ENCODE measurements around the gene UPF2. TPM values are rescaled to one million over a fixed set of nuclear protein-coding genes. Genes with fewer than 3 reads are reported as not detected.
A peak's percentile ranks its signal among the peaks of the same experiment; 100 is the strongest.
"Not testable (repeated sequence)": the region's sequence is repeated elsewhere in the genome, so short reads cannot be mapped to it uniquely, and the experiment has no call there.

Gene UPF2
- total RNA-seq, 1 donor from 2014 or later: 29.4 TPM

DNA sequence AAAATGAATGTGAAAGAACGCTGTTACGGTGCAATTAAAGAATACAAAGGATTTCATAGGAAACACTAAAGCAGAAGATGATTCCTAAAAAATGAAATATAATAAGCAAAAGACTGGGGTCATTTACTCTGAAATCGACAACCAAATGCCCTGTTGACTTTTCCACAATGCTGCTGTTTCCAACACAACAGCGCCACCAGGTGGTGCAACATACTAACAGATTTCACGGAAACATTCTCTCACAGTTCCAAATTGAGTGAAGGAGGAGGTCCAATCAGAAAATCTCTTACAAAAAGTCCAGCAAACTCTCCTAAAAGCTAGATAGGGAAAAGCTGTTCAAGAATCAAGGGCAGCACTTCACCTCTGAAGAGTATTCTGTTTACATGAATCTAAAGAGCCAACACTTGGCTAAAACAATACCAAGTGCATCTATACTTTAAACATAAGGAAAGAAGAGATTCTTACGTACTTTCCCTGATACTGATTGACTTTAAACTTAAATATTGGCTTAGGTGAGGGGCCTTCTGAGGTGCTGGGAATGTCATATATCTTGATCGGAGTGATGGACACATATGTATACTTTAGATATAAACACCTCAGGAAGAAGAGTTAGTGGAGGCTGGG lies 55.9 kb downstream of the UPF2 start:
- peak; percentile 90 for DNase-seq (ENCODE audit: low spot score)
- peak; percentile 62 for ATAC-seq
- intact Hi-C loops (cut with DNase I): loop anchor here (10.0 kb wide), 1 partner anchor 202 kb away; no protein-coding TSS in a partner anchor

DNA sequence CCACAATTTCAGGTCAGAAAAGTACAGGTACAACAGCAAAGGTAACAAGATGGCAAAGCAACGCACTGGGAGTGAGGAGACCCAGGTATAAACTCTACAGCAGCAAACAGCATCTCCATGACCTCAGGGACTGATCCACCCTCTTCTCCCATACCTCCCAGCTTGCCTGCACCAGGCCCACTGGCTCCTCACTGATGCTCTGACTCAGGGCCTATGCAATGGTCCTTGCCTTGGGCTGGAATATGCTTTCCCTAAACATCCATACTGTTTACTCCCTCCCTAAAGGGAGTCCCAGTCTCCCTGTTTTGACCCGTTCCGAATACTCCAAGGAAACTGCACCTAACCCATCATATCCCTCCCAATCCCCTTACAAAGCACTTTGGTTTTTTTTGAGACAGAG lies 60.4 kb downstream of the UPF2 start:
- intact Hi-C loops (cut with DNase I): loop anchor here (10.0 kb wide), 1 partner anchor 197 kb away; no protein-coding TSS in a partner anchor
- DNase-seq (ENCODE audit: low spot score) (no peak), ATAC-seq (no peak)

DNA sequence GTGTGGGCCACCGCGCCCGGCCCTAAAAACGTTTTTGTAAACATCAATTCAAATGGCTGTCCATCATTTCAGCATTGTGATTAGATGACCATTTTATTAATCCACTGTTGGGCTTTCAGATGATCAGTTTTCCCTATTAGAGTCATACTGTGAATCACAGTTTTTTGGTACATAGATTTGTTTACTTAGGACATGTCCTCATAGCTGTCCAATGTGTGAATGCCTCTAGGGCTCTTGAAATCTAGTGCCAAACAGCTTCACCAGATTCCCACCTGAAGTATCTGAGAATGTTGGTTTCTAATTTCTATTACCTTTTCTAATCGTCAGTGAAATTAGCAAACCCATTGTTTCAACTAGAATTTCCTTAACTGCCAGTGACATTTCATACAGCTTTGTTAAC lies 66.8 kb downstream of the UPF2 start:
- DNase-seq (ENCODE audit: low spot score): no peak
- intact Hi-C loops (cut with DNase I): no loop called here
- ATAC-seq: no peak

DNA sequence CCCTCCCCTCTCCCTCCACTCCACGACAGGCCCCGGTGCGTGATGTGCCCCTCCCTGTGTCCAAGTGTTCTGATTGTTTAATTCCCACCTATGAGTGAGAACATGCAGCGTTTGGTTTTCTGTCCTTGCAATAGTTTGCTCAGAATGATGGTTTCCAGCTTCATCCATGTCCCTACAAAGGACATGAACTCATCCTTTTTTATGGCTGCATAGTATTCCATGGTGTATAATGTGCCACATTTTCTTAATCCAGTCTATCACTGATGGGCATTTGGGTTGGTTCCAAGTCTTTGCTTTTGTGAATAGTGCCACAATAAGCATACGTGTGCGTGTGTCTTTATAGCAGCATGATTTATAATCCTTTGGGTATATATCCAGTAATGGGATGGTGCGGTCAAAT lies 70.1 kb downstream of the UPF2 start:
- ATAC-seq; DNase-seq (ENCODE audit: low spot score); intact Hi-C loops (cut with DNase I): not testable (repeated sequence)

DNA sequence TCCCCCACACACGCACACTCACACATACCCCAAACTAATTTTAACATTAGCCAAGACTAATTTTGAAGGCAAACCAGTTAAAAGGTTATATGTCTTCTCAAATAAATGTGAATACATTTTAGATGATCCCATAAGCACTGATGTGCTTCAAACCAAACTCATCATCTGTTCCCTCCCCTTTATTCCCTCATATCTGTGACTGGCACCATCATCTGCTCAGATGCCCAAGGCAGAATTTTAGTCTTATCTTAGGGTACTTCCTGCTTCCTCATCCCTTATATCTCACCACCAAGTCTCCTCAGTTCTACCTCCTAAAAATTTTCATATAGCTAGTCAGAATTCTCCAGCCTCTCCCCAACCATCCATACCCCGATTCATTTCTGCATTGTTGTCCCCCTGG lies 80.4 kb downstream of the UPF2 start:
- DNase-seq (ENCODE audit: low spot score) (no peak), ATAC-seq (no peak)
- intact Hi-C loops (cut with DNase I): no loop called here

DNA sequence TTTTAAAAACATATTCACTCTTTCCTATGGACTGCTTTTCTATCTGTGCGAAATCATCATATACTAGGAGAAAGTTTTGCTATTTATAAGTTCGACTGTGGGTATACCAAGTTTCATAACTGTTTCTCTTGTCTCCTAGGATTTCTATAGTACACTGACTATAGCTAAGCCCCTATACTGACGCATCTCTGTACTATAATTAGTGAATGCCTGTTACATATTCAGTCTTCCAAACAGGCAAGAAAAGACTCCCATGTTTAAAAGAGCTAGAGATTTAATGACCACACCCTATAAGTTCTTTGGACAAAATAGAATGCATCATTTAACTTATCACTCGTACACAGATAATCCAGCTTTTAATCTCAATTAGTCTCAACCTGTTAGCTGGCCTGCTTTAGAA lies 80.8 kb downstream of the UPF2 start:
- intact Hi-C loops (cut with DNase I): no loop called here
- DNase-seq (ENCODE audit: low spot score): no peak

DNA sequence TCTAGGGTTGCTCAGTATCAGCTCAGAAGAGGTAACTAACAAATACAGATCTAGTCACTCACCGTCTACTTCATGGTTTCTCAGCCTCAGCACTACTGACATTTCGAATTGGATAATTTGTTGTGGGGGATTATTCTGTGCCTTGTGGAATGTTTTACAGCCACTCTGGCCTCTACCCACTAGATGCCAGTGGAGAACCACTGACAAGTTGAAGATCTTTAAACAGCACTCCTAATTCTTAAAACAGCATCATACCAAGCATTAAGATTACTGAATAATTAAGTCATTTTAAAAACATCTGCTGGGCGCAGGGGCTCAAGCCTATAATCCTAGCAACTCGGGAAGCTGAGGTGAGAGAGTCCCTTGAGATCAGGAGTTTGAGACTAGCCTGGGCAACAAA lies 82.6 kb downstream of the UPF2 start:
- DNase-seq (ENCODE audit: low spot score) (no peak), ATAC-seq (no peak)
- intact Hi-C loops (cut with DNase I): no loop called here

More for the DNA sequence above, 80.8 kb downstream of the UPF2 start:
- no peak for ATAC-seq

DNA sequence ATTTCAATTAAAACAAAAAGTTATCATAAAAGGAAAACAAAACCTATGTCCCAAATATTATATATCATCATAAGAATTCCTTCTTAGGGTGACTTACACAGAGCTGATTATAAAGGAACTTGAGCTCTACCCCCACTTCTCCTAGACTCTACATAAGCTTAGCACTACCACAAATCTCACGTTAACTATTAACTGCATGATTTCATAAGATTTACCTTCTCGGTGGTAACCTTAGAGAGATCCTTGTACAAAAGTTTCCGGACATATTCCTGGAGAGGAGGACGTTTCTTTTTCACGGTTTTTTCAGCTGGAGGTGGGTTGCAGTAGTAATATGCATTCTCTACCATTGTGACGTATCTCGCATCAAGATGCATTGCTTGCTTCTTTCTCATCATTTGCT lies 83.7 kb downstream of the UPF2 start:
- ATAC-seq: no peak
- DNase-seq (ENCODE audit: low spot score): no peak
- intact Hi-C loops (cut with DNase I): no loop called here

DNA sequence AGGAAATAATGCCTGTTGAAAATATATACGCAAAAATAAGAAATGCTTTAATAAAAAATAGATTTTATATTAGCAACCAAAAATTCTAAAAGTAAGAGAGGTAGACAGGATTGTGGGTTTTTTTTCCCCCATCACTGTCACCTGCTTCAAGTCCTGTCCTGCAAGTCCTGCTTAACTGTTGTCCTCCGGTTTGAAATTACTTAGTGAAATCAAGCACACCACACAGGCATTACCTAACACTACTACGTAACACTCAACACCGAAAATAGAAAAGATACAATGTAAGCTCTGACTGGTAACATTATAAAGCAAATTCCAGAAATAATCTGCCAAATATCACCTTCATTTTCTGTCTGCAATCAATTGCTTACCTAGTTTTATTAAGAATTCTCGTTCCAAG lies 90.9 kb downstream of the UPF2 start:
- no peak for DNase-seq (ENCODE audit: low spot score)

DNA sequence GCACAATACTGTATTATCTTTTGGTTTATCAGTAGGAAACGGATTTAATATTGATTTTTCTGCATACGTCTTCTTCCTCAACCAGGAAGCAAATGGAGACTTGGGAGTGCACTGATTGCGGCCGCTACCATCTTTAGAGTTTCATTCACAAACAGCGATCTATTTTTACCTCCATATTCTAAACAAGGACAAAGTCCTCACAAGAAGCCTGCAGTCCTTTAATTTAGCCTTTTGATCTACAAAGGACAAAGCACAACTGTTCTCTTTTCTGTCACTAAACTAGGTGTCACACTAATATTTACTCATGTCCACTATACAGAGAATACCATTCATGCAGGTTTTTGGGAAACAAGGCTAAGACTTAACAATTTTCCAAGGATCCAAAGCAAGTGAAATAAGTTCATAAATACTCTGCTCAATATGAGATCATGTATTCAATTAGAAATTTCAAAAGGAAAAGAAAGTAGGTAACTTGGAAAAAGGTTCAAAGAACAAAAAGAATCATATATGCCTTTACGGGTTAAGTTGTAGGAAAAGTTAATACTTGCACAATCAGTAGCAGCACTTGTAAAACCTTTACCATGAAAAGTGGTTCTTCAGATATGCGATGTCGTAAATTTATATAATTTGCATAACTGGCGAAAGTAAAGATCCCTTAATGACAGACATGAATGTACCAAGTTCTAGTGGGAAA lies 92.1 kb downstream of the UPF2 start:
- DNase-seq (ENCODE audit: low spot score) (no peak), ATAC-seq (no peak)
- intact Hi-C loops (cut with DNase I): no loop called here

More for the DNA sequence above, 90.9 kb downstream of the UPF2 start:
- intact Hi-C loops (cut with DNase I): no loop called here
- no peak for ATAC-seq

DNA sequence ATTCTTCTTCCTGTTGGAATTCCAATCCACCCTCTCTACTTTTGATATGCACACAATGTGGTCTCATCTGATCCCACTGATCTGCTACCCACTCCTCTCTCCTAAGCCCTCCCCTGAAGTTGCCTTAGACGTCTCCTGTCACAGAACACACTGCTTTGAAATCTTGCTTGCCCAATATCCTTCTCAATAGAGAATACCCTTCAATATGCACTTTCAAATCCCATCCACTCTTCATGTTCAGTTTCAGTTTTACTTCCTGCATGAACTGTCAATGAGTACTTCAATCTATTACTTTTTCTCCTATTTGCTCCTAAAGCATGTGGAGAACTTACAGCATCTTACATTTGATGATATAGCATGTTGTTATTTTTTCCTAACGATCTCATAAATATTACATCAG lies 93.5 kb downstream of the UPF2 start:
- ATAC-seq (no peak), DNase-seq (ENCODE audit: low spot score) (no peak)
- intact Hi-C loops (cut with DNase I): no loop called here

DNA sequence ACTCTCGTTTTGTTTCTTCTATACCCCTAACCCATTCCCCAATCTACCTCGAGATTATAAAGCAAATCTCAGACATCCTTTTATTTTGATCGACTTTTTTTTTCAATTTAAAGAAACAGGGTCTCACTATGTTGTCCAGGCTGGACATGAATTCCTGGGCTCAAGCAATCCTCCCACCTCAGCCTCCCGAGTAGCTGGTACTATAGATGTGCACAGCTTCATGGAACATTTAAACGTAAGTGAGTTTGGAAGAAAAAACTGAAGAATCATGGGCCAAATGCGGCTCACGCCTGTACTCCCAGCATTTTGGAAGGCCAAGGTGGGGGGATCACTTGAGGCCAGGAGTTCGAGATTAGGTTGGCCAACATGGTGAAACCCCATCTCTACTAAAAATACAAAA lies 96.0 kb downstream of the UPF2 start:
- ATAC-seq (no peak), DNase-seq (ENCODE audit: low spot score) (no peak)
- intact Hi-C loops (cut with DNase I): no loop called here

DNA sequence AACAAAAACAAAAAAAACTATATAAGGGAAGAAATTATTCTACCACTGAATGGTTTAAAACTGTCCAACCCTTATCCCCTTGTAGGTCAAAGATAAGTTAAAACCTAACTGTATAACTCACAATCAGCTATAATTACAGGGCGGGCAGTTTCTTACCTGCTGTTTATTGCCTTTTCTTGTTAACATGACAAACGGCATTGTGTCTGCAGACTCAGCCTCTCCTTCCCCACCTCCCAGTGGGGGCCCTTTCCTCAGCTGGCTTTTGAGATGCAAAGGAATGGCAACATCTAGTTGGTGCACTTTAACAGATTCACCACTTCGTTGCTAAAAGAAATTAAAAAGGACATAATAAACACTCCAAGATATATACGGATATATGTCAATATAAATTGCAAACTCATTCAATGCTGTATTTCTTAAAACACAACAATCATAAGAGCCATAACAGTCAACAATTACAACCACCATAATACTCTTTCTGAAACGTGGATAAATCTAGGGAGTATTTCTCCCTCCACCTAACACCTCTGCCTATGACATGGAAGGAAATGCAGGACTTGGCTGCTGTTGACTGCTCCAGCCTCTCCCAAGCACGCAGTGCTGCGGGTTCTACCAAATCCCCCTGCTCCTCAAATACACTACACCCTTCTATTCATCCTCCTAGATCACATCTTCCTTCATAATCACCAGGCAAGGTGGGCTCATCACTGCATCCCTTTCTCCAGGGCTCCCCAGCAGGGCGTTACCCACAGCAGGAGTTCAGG lies 106.0 kb downstream of the UPF2 start:
- intact Hi-C loops (cut with DNase I): no loop called here
- ATAC-seq (no peak), DNase-seq (ENCODE audit: low spot score) (no peak)

DNA sequence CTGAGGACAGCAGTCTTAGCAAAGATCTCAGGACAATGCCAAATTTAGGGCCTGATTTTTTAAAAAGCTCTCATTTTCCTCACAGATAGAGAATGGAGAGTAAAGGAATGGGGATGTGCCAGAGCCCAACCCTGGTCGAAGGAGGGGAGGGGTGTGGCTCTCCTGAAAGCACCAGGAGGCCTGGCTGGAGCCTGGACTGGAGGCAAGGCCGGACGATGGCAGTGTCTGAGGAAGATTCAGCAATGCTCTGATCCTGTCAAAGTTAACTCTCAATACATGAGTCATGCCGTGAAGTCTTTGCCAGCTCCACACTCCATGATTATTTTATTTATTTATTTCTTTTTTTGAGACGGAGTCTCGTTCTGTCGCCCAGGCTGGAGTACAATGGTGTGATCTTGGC lies 108.3 kb downstream of the UPF2 start:
- intact Hi-C loops (cut with DNase I): no loop called here
- peak; percentile 74 for ATAC-seq

DNA sequence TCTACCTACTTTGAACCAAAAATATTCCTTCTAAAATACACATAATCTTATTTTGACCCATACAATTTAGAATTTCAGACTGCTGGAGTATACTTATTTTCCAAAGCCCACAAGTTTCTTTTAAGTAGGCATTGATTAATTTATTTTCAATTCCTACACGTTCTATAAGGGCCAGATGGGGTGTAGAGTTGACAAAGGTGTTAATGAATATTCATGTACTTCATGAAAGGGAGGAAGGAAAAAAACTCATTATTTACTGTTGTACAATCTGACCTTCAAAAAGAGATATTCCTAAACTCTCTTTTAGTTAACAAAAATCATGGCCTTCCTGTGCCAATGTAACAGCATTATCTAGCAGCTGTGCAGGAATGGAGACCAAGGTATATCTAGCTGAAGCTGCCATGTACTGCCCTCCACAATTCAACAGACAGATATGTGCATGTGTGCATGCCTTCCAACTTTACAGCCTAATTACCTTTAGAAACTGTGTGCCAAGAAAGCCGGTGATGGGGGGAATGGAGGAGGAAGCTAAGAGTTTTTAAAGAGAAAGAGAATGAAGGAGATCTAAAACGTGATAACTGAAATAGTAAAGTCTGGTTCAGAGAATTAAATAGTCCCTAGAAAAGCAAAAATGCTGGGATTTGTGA lies 108.9 kb downstream of the UPF2 start:
- intact Hi-C loops (cut with DNase I): no loop called here
- no peak for DNase-seq (ENCODE audit: low spot score)
- no peak for ATAC-seq

More for the DNA sequence above, 108.3 kb downstream of the UPF2 start:
- DNase-seq (ENCODE audit: low spot score): no peak

DNA sequence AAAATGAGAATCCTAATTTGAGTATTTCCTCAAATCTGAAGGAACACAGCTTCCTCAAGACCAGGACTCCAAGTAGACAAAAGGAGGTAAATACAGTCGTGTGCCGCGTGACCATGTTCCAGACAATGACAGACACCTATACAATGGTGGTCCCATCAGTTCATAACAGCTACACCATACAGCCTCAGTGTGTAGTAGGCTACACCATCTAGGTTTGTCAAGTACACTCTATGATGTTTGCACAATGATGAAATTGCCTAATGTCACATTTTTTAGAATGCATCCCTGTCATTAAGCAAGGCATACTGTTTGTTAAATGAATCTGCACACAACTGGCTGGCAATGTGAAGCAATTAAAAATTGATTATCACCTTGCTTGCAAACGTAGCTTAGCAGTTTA lies 111.6 kb downstream of the UPF2 start:
- DNase-seq (ENCODE audit: low spot score): no peak
- ATAC-seq: no peak

DNA sequence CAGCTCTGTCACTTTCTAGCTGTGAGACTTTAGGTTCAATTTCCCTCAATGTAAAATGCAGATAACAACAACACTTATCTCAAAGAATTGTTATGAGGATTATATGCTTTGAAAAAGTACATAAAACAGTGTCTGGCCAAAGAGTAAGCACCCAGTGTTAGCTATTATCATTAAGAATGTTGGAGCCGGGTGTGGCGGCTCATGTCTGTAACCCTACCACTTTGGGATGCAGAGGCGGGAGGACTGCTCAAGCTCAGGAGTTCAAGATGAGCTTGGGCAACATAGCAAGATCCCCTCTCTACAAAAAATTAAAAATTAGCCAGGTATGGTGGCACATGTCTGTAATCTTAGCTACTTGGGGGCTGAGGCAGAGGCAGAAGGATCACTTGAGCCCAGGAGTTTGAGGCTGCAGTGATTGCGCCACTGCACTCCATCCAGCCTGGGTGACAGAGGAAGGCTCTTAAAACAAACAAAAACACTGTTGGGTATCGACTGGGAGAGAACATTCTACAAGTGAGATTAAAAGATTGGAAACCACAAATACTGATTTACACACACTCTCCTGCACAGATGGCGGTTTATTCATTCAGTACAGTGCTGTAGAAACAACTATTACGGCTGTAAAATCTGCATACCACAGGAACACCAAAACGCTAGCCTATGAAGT lies 112.2 kb downstream of the UPF2 start:
- DNase-seq (ENCODE audit: low spot score) (no peak), ATAC-seq (no peak)
- intact Hi-C loops (cut with DNase I): no loop called here

More for the DNA sequence above, 111.6 kb downstream of the UPF2 start:
- intact Hi-C loops (cut with DNase I): no loop called here

DNA sequence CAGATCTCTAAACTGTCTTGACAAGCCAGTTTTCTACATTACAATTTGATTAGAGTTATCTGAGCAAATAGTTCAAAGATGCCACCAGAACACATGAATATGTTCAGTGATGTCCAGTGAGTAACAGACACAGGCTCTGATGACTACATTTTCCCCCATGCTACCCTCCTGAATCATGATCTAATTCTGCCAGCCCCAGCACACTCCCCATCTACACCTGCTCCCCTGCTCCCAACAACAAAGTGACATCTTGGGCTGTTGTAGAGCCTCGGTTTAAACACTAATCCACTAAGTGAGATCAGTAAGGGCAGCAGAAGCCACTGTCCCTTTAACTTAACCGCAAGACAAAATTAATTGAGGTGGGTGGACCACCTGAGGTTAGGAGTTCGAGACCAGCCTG lies 114.9 kb downstream of the UPF2 start:
- no peak for DNase-seq (ENCODE audit: low spot score)
- no peak for ATAC-seq
- intact Hi-C loops (cut with DNase I): no loop called here

DNA sequence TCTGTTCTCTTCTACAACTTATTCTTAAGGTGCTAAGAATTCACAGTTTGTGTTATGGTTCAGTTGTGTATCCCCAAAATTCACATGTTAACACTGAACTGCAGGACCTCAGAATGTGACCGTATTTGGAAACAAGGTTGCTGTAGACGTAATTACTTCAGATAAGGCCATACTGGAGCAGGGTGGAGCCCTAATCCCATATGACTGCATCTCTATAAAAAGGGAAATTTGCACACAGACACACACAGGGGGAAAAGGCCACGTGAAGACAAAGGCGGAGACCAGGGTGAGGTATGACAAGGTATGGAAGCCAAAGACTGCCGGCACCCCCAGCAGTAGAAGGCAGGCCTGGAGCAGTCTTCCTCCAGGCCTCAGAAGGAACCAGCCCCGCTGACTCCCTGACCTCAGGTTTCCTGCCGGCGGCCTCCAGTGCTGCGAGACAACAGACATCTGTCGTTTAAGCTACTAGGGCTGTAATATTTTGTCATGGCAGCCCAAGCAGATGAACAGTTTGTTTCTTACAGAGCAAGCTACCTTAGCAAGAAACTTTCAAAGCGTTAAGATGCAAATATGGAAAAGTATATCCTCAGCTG lies 120.7 kb downstream of the UPF2 start:
- ATAC-seq (no peak), DNase-seq (ENCODE audit: low spot score) (no peak)
- intact Hi-C loops (cut with DNase I): no loop called here
